ENCODE measurements around the gene OR2C3.

DNA sequence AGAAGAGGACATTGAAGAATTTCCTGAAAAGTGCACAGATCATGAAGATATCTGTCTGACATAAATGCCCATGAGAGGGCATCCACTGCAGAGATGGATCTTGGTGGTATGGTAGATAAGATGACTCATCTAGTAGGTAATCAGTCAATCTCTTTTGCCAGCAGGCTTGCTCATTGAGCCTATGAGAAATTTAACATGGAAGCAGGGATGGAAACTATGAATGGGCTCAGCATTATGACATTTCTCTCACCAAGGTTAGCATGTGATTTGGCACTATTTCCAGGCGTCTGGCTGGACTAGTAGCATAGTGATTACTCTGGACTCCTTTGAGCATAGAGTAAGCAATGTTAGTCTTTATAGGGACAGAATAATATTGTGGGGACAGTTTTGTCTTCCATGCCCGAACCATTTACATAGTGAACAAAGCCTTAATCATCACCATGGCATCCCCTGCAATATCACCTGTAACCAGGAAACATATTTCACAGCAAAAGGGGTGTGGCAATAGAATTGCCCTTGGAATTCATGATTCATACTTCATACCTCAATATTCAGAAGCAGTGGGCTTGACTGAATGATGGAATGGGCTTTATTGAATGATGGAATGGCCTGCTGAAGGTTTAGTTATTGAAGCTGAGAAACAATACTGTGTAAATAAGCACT lies 7.3 kb downstream of the OR2C3 start:
- TF ChIP-seq POLR2A (IDR thresholded peaks at IDR 0.05), result no peak
- no peak for TF ChIP-seq CTCF (IDR thresholded peaks at IDR 0.05)

Data from uterus (tissue), 2 donors.